GM19025 (cell line): ENCODE measurements around the gene PIMREG.

Experiments used
- ATAC-seq: cut with Tn5 transposase; IDR thresholded peaks from one replicate; pipeline ENCODE4 v1.9.1; 2021; ENCODE audit warnings: mild to moderate bottlenecking, low read depth, moderate library complexity; ENCODE audit not compliant: unreplicated experiment

Gene PIMREG

GRCh38 chr17:6437466-6437865, 6.8 kb upstream of the PIMREG start:
- ATAC-seq = no peak

- no peak for ATAC-seq
These were observed 6.3 kb upstream of the PIMREG start for GRCh38 chr17:6437956-6438355.

- no peak for ATAC-seq
These were observed 4.3 kb upstream of the PIMREG start for GRCh38 chr17:6439951-6440350.

GRCh38 chr17:6442775-6443174, 1.5 kb upstream of the PIMREG start:
- no peak for ATAC-seq

GRCh38 chr17:6444571-6445335, 498 bp downstream of the PIMREG start:
- no peak for ATAC-seq

GRCh38 chr17:6446516-6447100, 2.4 kb downstream of the PIMREG start:
- ATAC-seq = no peak

GRCh38 chr17:6448473-6448872, 4.2 kb downstream of the PIMREG start:
- ATAC-seq = no peak

GRCh38 chr17:6449307-6449706, 5.1 kb downstream of the PIMREG start:
- no peak for ATAC-seq

GRCh38 chr17:6450926-6451832, 6.9 kb downstream of the PIMREG start:
- ATAC-seq = no peak

- no peak for ATAC-seq
These were observed 8.4 kb downstream of the PIMREG start for GRCh38 chr17:6452471-6453266.

GRCh38 chr17:6453279-6454024, 9.2 kb downstream of the PIMREG start:
- ATAC-seq = no peak

GRCh38 chr17:6454495-6455320, 10.5 kb downstream of the PIMREG start:
- ATAC-seq = no peak

- no peak for ATAC-seq
These were observed 11.1 kb downstream of the PIMREG start for GRCh38 chr17:6455321-6455705.

- no peak for ATAC-seq
These were observed 12.1 kb downstream of the PIMREG start for GRCh38 chr17:6456321-6456720.

- ATAC-seq = no peak
These were observed 12.8 kb downstream of the PIMREG start for GRCh38 chr17:6456914-6457687.

- no peak for ATAC-seq
These were observed 13.6 kb downstream of the PIMREG start for GRCh38 chr17:6457688-6458459.

- ATAC-seq = no peak
These were observed 14.2 kb downstream of the PIMREG start for GRCh38 chr17:6458460-6458950.
